CD4-positive, alpha-beta T cell treated with Interleukin-15 for 4 hours (primary cell): ENCODE data around the gene ACO1.
"Not testable (repeated sequence)": the region's sequence is repeated elsewhere in the genome, so short reads cannot be mapped to it uniquely, and the experiment has no call there.

Experiments
- DNase-seq: peaks from one replicate; pipeline ENCODE4 v3.0.0-alpha.2; 2020; ENCODE audit warnings: low spot score

Gene ACO1

GRCh38 chr9:32384364-32385151, at the start of gene ACO1:
TSS of gene ACO1 (plus strand) at chr9:32384643. CDS start at chr9:32405507, 20,864 bp downstream.
- DNase-seq: peak; percentile 85

GRCh38 chr9:32334916-32335895, 49.2 kb upstream of the ACO1 start:
- DNase-seq: no peak

- DNase-seq: no peak
Observed at GRCh38 chr9:32339424-32339823, 45.0 kb upstream of the ACO1 start.

- no peak for DNase-seq
Observed at GRCh38 chr9:32340361-32340760, 44.1 kb upstream of the ACO1 start.

- no peak for DNase-seq
Observed at GRCh38 chr9:32344551-32345182, 39.8 kb upstream of the ACO1 start.

- DNase-seq: no peak
Observed at GRCh38 chr9:32345243-32345642, 39.2 kb upstream of the ACO1 start.

GRCh38 chr9:32347571-32347970, 36.9 kb upstream of the ACO1 start:
- no peak for DNase-seq

GRCh38 chr9:32348106-32348695, 36.2 kb upstream of the ACO1 start:
- no peak for DNase-seq

- no peak for DNase-seq
Observed at GRCh38 chr9:32349013-32349412, 35.4 kb upstream of the ACO1 start.

- no peak for DNase-seq
Observed at GRCh38 chr9:32350682-32351081, 33.8 kb upstream of the ACO1 start.

GRCh38 chr9:32351845-32352244, 32.6 kb upstream of the ACO1 start:
- DNase-seq: no peak

- DNase-seq: not testable (repeated sequence)
Observed at GRCh38 chr9:32353476-32353875, 31.0 kb upstream of the ACO1 start.

GRCh38 chr9:32359452-32359851, 25.0 kb upstream of the ACO1 start:
- no peak for DNase-seq

- no peak for DNase-seq
Observed at GRCh38 chr9:32360983-32361673, 23.3 kb upstream of the ACO1 start.

GRCh38 chr9:32371279-32371678, 13.2 kb upstream of the ACO1 start:
- DNase-seq: no peak

GRCh38 chr9:32371679-32372078, 12.8 kb upstream of the ACO1 start:
- no peak for DNase-seq

- DNase-seq: no peak
Observed at GRCh38 chr9:32376285-32376684, 8.2 kb upstream of the ACO1 start.

- DNase-seq: peak; percentile 74
Observed at GRCh38 chr9:32378496-32378895, 5.9 kb upstream of the ACO1 start.

- DNase-seq: peak; percentile 78
Observed at GRCh38 chr9:32378993-32379729, 5.3 kb upstream of the ACO1 start.

GRCh38 chr9:32380944-32381343, 3.5 kb upstream of the ACO1 start:
- no peak for DNase-seq
